Measurements from ENCODE around the gene TMEM150B.

Gene TMEM150B

GRCh38 chr19:55277494-55277893 is 47.6 kb downstream of the TMEM150B start:
- H3K27ac ChIP-seq, result no peak overlapping the region
- TF ChIP-seq, protein P1, sequence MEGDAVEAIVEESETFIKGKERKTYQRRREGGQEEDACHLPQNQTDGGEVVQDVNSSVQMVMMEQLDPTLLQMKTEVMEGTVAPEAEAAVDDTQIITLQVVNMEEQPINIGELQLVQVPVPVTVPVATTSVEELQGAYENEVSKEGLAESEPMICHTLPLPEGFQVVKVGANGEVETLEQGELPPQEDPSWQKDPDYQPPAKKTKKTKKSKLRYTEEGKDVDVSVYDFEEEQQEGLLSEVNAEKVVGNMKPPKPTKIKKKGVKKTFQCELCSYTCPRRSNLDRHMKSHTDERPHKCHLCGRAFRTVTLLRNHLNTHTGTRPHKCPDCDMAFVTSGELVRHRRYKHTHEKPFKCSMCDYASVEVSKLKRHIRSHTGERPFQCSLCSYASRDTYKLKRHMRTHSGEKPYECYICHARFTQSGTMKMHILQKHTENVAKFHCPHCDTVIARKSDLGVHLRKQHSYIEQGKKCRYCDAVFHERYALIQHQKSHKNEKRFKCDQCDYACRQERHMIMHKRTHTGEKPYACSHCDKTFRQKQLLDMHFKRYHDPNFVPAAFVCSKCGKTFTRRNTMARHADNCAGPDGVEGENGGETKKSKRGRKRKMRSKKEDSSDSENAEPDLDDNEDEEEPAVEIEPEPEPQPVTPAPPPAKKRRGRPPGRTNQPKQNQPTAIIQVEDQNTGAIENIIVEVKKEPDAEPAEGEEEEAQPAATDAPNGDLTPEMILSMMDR (conservative IDR thresholded peaks at IDR 0.05), result no peak

GRCh38 chr19:55276720-55277430 is 48.3 kb downstream of the TMEM150B start:
- TF ChIP-seq, protein P1 (conservative IDR thresholded peaks at IDR 0.05), result no peak
- H3K27ac ChIP-seq, result no peak overlapping the region

DNA sequence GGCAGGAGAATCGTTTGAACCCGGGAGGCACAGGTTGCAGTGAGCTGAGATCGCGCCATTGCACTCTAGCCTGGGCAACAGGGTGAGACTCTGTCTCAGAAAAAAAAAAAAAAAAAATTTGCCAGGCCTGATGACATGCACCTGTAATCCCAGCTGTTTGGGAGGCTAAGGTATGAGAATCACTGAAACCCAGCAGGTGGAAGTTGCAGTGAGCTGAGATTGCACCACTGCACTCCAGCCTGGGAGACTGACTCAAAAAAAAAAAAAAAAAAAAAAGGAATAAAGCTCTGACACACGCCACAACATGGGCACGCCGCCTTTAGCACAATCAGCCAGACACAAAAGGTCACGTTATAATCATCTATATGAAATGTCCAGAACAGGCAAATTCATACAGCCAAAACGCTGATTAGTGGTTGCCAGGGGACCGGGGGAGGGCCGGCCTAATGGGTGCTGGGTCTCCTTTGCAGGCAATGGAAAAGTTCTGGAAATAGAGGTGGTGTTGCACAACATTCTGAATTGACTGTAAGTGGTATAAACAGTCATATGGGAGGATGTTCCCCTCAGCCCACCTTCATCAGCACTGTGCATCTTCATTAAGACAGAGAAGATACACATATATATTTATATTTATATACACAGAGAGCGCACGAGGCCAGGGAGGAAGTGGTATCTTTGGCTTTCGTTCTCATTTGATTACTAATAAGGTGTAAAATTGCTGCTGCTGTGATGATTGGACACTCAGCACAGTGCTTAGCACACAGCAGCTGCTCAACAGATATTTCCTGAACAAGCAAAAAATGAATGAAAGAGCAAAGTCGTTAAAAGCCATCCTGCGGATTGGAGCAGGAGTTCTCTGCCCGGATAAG is 49.1 kb downstream of the TMEM150B start:
- TF ChIP-seq, protein P1 (conservative IDR thresholded peaks at IDR 0.05), result no peak
- H3K27ac ChIP-seq, result no peak overlapping the region

DNA sequence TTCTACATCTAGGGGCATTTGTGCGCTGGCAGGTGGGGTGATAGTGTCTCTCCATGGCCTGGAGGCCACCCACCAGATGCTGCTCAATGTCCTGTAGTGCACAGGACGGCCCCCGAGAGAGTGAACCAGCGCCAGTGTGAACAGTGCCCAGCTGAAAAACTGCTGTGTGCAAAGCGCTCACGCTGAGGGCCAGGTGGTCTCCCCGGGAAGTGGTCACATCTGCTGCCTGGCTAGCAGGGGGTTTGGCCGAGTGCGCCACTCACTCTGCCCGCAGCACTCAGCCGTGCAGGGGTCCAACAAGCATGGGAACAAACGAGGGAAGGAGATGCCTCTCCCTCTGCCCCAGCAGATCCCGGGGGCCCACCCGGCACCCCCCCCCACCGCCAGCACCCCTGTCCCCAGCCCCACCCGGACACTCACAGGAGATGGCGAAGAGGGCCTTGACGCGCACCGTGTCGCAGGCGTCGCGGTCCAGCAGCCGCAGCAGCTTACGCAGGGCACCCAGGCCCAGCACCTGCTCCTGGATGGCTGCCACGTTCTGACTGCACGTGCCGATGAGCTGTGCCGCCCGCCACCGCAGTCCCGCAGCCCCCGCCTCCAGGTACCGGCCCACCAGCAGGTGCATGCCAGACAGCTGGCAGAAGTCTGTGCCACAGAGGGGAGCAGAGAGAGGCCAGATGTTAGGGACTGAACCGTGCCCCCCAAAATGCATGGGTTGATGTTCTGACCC is 51.0 kb downstream of the TMEM150B start:
- TF ChIP-seq, protein P1 (conservative IDR thresholded peaks at IDR 0.05), result no peak
- no peak overlapping the region for H3K27ac ChIP-seq

- TF ChIP-seq, protein P1 (conservative IDR thresholded peaks at IDR 0.05), result no peak
- H3K27ac ChIP-seq, result no peak overlapping the region
Observed at GRCh38 chr19:55272142-55272541, 53.0 kb downstream of the TMEM150B start.

DNA sequence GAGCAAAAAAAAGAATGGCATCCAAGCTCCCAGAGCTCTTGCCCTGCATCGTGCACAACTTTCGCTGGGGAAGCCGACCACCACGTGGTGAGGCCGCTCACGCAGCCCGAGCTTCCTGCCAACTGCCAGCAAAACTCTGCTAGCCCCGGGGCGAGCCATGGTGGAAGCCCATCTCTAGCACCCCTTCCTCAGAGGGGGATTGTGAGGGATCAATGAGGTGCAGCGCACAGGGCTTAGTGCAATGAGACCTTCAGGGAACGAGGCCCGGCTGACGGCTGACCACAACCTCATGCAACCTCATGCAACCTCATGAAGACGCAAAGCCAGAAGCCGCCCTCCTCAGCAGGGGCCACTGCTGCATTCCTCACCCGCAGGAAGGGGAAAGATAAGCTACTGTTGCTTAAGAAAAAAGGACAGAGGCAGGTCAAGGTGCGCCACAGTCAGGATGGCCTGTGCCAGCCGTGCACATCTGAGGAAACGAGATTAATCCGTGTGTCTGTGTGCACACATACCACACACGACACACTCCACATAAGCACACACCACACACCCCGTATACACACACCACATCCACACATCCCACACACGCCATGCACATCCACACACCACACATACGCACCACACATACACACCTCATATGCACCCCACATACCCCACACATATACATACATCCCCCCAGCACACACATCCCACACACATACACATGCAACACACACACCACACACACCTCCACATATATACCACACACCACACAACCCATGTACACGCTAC is 54.8 kb downstream of the TMEM150B start:
- no peak overlapping the region for H3K27ac ChIP-seq
- TF ChIP-seq, protein P1 (conservative IDR thresholded peaks at IDR 0.05), result no peak

Data from VCaP (cell line).